H1 (cell line): ENCODE measurements around the gene C6orf52. TPM values are rescaled to one million over a fixed set of nuclear protein-coding genes. Genes with fewer than 3 reads are reported as not detected.

Source experiments
- CTCF ChIA-PET: fragments of 300-600 bp; sonication (Branson Sonifier 250); formaldehyde crosslinking; loops from one replicate; lab custom pipeline; 2021; ENCODE audit not compliant: partially characterized antibody; lab: Charles Lee
- POLR2A ChIA-PET: fragments of 300-600 bp; sonication (Branson Sonifier 250); formaldehyde crosslinking; loops from one replicate; lab custom pipeline; 2021; ENCODE audit warnings: inconsistent platforms; ENCODE audit not compliant: partially characterized antibody; lab: Charles Lee
- DNase-seq, 2 experiments: peaks; one replicate each; pipeline versions ENCODE4 v3.0.0 to v3.0.0-alpha.2; 2010 to 2022; ENCODE audit warnings: low spot score in 2 of 2, low read depth in 1 of 2, mixed read lengths in 1 of 2
- FAIRE-seq: peaks from 2 replicates; lab custom pipeline; 2011; peaks lifted over from hg19 to GRCh38; lab: Jason Lieb, UNC
- H2AFZ ChIP-seq: 2 replicates; pipeline ENCODE4 v1.8.1; 2012; ENCODE audit warnings: low read length, inconsistent platforms
- H2AK5ac ChIP-seq: 2 replicates; pipeline ENCODE4 v1.6.1; 2013; ENCODE audit warnings: low read depth, low read length
- H2BK120ac ChIP-seq: replicated peaks from 2 replicates; pipeline ENCODE3; 2013; ENCODE audit warnings: low read depth, low read length, inconsistent platforms
- H2BK12ac ChIP-seq: 2 replicates; pipeline ENCODE4 v1.6.1; 2013; ENCODE audit warnings: low read depth, low read length
- H2BK15ac ChIP-seq: 2 replicates; pipeline ENCODE4 v1.6.1; 2013; ENCODE audit warnings: low read length
- H2BK20ac ChIP-seq: 2 replicates; pipeline ENCODE4 v1.6.1; 2013; ENCODE audit warnings: low read length
- H2BK5ac ChIP-seq: 2 replicates; pipeline ENCODE4 v1.6.1; 2013; ENCODE audit warnings: low read depth, low read length
- H3K14ac ChIP-seq: 2 replicates; pipeline ENCODE4 v1.6.1; 2013; ENCODE audit warnings: inconsistent platforms; ENCODE audit not compliant: insufficient read length
- H3K18ac ChIP-seq: 2 replicates; pipeline ENCODE4 v1.6.1; 2013; ENCODE audit warnings: low read length; ENCODE audit errors: extremely low read depth
- H3K23ac ChIP-seq: 2 replicates; pipeline ENCODE4 v1.6.1; 2013; ENCODE audit warnings: inconsistent platforms; ENCODE audit not compliant: insufficient read length
- H3K23me2 ChIP-seq: 2 replicates; pipeline ENCODE4 v1.6.1; 2013; ENCODE audit warnings: low read depth, low read length
- H3K27ac ChIP-seq: 2 replicates; pipeline ENCODE4 v1.6.1; 2011; ENCODE audit warnings: low read depth, low read length, inconsistent platforms
- H3K27me3 ChIP-seq, 4 experiments: replicated peaks in 1 of 4; 1 replicate in 1 of 4; 2 replicates in 3 of 4; pipeline versions ENCODE4 v1.6.1 to v1.8.1; 2011 to 2013; ENCODE audit warnings: low read length in 3 of 4, mild to moderate bottlenecking in 3 of 4, inconsistent platforms in 2 of 4, mixed read lengths in 2 of 4, moderate library complexity in 1 of 4; ENCODE audit not compliant: control insufficient read depth in 3 of 4, insufficient read depth in 3 of 4; ENCODE audit errors: extremely low read depth in 1 of 4
- H3K36me3 ChIP-seq, 4 experiments: 2 replicates each; pipeline versions ENCODE4 v1.6.1 to v1.8.1; 2011 to 2013; ENCODE audit warnings: mild to moderate bottlenecking in 4 of 4, low read length in 3 of 4, moderate library complexity in 2 of 4, control low read depth in 1 of 4, inconsistent platforms in 1 of 4; ENCODE audit not compliant: insufficient read depth in 4 of 4, control insufficient read depth in 2 of 4
- H3K4ac ChIP-seq: replicated peaks from 2 replicates; pipeline ENCODE3; 2013; ENCODE audit warnings: low read length, low read depth, mixed read lengths, inconsistent platforms; ENCODE audit not compliant: insufficient read length
- H3K4me1 ChIP-seq, 4 experiments: replicated peaks in 1 of 4; 1 replicate in 1 of 4; 2 replicates in 3 of 4; pipeline versions ENCODE4 v1.6.1 to v1.8.1; 2011 to 2013; ENCODE audit warnings: low read length in 3 of 4, inconsistent platforms in 2 of 4, mixed read lengths in 1 of 4; ENCODE audit not compliant: insufficient read depth in 4 of 4, control insufficient read depth in 3 of 4
- H3K4me2 ChIP-seq, 2 experiments: 2 replicates each; pipeline versions ENCODE4 v1.6.1 to v1.8.1; 2011 to 2013; ENCODE audit warnings: low read depth in 2 of 2, low read length in 2 of 2, control low read depth in 1 of 2, inconsistent platforms in 1 of 2, mild to moderate bottlenecking in 1 of 2; ENCODE audit not compliant: insufficient read depth in 1 of 2
- H3K4me3 ChIP-seq, 4 experiments: fragments of 200-600, 300-600 bp in 1 of 4; sonication (generic), shearing (Covaris generic), sonication (Bioruptor Twin) in 1 of 4; 2 replicates each; pipeline versions ENCODE4 v1.5.1 to v1.8.1; 2011 to 2016; ENCODE audit warnings: low read length in 4 of 4, low read depth in 3 of 4, control low read depth in 2 of 4, inconsistent platforms in 2 of 4, mild to moderate bottlenecking in 2 of 4, mixed read lengths in 1 of 4, moderate library complexity in 1 of 4; ENCODE audit not compliant: insufficient read depth in 2 of 4; ENCODE audit errors: extremely low read depth in 1 of 4
- H3K56ac ChIP-seq: replicated peaks from 2 replicates; pipeline ENCODE3; 2013; ENCODE audit warnings: low read depth, mild to moderate bottlenecking, mixed read lengths, low read length, inconsistent platforms; ENCODE audit not compliant: insufficient read length
- H3K79me1 ChIP-seq: 2 replicates; pipeline ENCODE4 v1.6.1; 2013; ENCODE audit warnings: low read depth, low read length, control low read depth
- H3K79me2 ChIP-seq, 2 experiments: 2 replicates each; pipeline versions ENCODE4 v1.6.1 to v1.8.1; 2012 to 2013; ENCODE audit warnings: low read length in 2 of 2, mild to moderate bottlenecking in 2 of 2, inconsistent platforms in 1 of 2; ENCODE audit not compliant: insufficient read depth in 2 of 2, control insufficient read depth in 1 of 2
- H3K9ac ChIP-seq, 4 experiments: replicated peaks in 1 of 4; 1 replicate in 1 of 4; 2 replicates in 3 of 4; pipeline versions ENCODE4 v1.6.1 to v1.8.1; 2011 to 2013; ENCODE audit warnings: low read depth in 3 of 4, low read length in 3 of 4, control low read depth in 2 of 4, mild to moderate bottlenecking in 2 of 4, moderate library complexity in 2 of 4, inconsistent platforms in 1 of 4; ENCODE audit errors: extremely low read depth in 1 of 4
- H3K9me3 ChIP-seq, 2 experiments: 2 replicates each; pipeline versions ENCODE4 v1.6.1 to v1.8.1; 2012 to 2013; ENCODE audit warnings: mild to moderate bottlenecking in 2 of 2, moderate library complexity in 2 of 2, control low read depth in 1 of 2, inconsistent platforms in 1 of 2, low read depth in 1 of 2, low read length in 1 of 2, mixed read lengths in 1 of 2; ENCODE audit not compliant: insufficient read depth in 2 of 2
- H4K20me1 ChIP-seq, 2 experiments: replicated peaks in 1 of 2; 2 replicates each; pipeline versions ENCODE3 to v1.8.1; 2011 to 2013; ENCODE audit warnings: inconsistent platforms in 2 of 2, low read length in 2 of 2, mild to moderate bottlenecking in 1 of 2; ENCODE audit not compliant: insufficient read depth in 2 of 2, control insufficient read depth in 1 of 2
- H4K5ac ChIP-seq: 2 replicates; pipeline ENCODE4 v1.6.1; 2013; ENCODE audit warnings: low read length, low read depth, mixed read lengths, inconsistent platforms; ENCODE audit not compliant: insufficient read length
- H4K8ac ChIP-seq: 2 replicates; pipeline ENCODE4 v1.8.0; 2013; ENCODE audit warnings: mild to moderate bottlenecking, moderate library complexity, low read length, inconsistent platforms; ENCODE audit not compliant: insufficient read depth; ENCODE audit errors: extremely low read depth
- H4K91ac ChIP-seq: replicated peaks from 2 replicates; pipeline ENCODE3; 2013; ENCODE audit warnings: low read length, mixed read lengths, inconsistent platforms; ENCODE audit not compliant: insufficient read length
- ASH2L ChIP-seq: fragments of 200-600, 300-600 bp; sonication (generic); IDR thresholded peaks from one replicate; pipeline ENCODE4 v1.7.1; 2017; ENCODE audit warnings: low read length
- CHD1 ChIP-seq: IDR thresholded peaks from 2 replicates; pipeline ENCODE4 v1.6.1; 2012; ENCODE audit warnings: low read depth, low read length, improper control_type of control experiment
- GABPA ChIP-seq: IDR thresholded peaks from 2 replicates; pipeline ENCODE4 v1.6.1; 2011; ENCODE audit warnings: mild to moderate bottlenecking, low read length, moderate library complexity, borderline replicate concordance; ENCODE audit not compliant: insufficient read depth
- GTF2F1 ChIP-seq: IDR thresholded peaks from 2 replicates; pipeline ENCODE4 v1.6.1; 2012; ENCODE audit warnings: low read depth, low read length, improper control_type of control experiment, borderline replicate concordance
- HDAC2 ChIP-seq, 2 experiments: fragments of 300-600 bp in 1 of 2; sonication (generic) in 1 of 2; IDR thresholded peaks; 2 replicates each; pipeline ENCODE4 v1.6.1; 2011 to 2012; ENCODE audit warnings: low read depth in 2 of 2, low read length in 2 of 2, mild to moderate bottlenecking in 2 of 2, moderate library complexity in 2 of 2, borderline replicate concordance in 1 of 2, inconsistent platforms in 1 of 2
- KDM5A ChIP-seq: fragments of 200-600 bp; IDR thresholded peaks from 2 replicates; pipeline ENCODE4 v1.7.1; 2012; ENCODE audit warnings: mild to moderate bottlenecking, low read length, inconsistent platforms, mixed read lengths
- NRF1 ChIP-seq: IDR thresholded peaks from 2 replicates; pipeline ENCODE4 v1.6.1; 2011; ENCODE audit warnings: mild to moderate bottlenecking, low read depth, low read length, improper control_type of control experiment
- RAD21 ChIP-seq, 2 experiments: IDR thresholded peaks in 1 of 2; conservative IDR thresholded peaks in 1 of 2; 2 replicates each; pipeline ENCODE4 v1.6.1; 2011; ENCODE audit warnings: low read depth in 2 of 2, low read length in 2 of 2, improper control_type of control experiment in 1 of 2, inconsistent platforms in 1 of 2, mild to moderate bottlenecking in 1 of 2, moderate library complexity in 1 of 2
- RXRA ChIP-seq: IDR thresholded peaks from 2 replicates; pipeline ENCODE4 v1.6.1; 2011; ENCODE audit warnings: low read depth, mild to moderate bottlenecking, low read length, moderate library complexity; ENCODE audit not compliant: insufficient read depth
- SAP30 ChIP-seq: fragments of 300-600 bp; sonication (generic); IDR thresholded peaks from 2 replicates; pipeline ENCODE4 v1.7.1; 2012; ENCODE audit warnings: low read length, moderate library complexity, mild to moderate bottlenecking, inconsistent platforms; ENCODE audit not compliant: insufficient read depth, insufficient replicate concordance
- SIX5 ChIP-seq: IDR thresholded peaks from 2 replicates; pipeline ENCODE4 v1.6.1; 2011; ENCODE audit warnings: mild to moderate bottlenecking, low read depth, low read length
- SRF ChIP-seq: IDR thresholded peaks from 2 replicates; pipeline ENCODE4 v1.6.1; 2011; ENCODE audit warnings: mild to moderate bottlenecking, low read depth, low read length, moderate library complexity
- WGBS, 2 experiments: shearing (Covaris generic) in 1 of 2; methylation state at CpG; one replicate each; pipeline versions ENCODE4 v1.1.6 to v1.1.7; 2013 to 2015; ENCODE audit warnings: low lambda C conversion rate in 2 of 2, mixed read lengths in 2 of 2, inconsistent platforms in 1 of 2, low coverage in 1 of 2, missing lambda C conversion rate in 1 of 2; ENCODE audit not compliant: insufficient replicate concordance in 2 of 2, insufficient coverage in 1 of 2, insufficient read length in 1 of 2; ENCODE audit errors: extremely low coverage in 1 of 2, missing lambda C conversion rate in 1 of 2; 5-methylcytosine and 5-hydroxymethylcytosine counted together
- polyA plus RNA-seq, 7 experiments: library from polyadenylated mRNA; depleted of rRNA in 3 of 7; stranded (reverse) in 5 of 7; unstranded in 2 of 7; fragments of >200 nt in 5 of 7; fragments of 200-250 nt in 2 of 7; gene quantifications; 1 replicate in 5 of 7; 2 replicates in 1 of 7; 4 replicates in 1 of 7; pipeline versions ENCODE4 v1.2.1 to v1.2.3, GENCODE V29; 2011 to 2013; ENCODE audit warnings: missing spikeins in 2 of 7, mixed read lengths in 2 of 7
- total RNA-seq: library from RNA; stranded (reverse); fragmentation: NEBNext Ultra II Directional; extraction: Animal tissue kit (Norgen Biotek cat#: 25700); gene quantifications from 2 replicates; pipeline ENCODE4 v1.2.1, GENCODE V29; 2021

The C6orf52 gene
- total and polyA plus RNA-seq, 2 of the 8 experiments (the other 6 are each of a cell fraction or from before 2014, with no cell fraction given), result 1.5 to 3.1 TPM

GRCh38 chr6:10621847-10622246 lies 72.6 kb downstream of the C6orf52 start:
- no peak for FAIRE-seq
- H4K20me1 ChIP-seq, result no peaks in the 10 kb centered on the region
- TF ChIP-seq SRF (no peak), KDM5A (no peak), HDAC2 (IDR thresholded peaks at IDR 0.05; ENCODE audit: borderline replicate concordance in 1 of 2, low read depth in 2 of 2, low read length in 2 of 2) (no peak), GTF2F1 (no peak), NRF1 (no peak), CHD1 (no peak), GABPA (no peak), RAD21 (IDR thresholded peaks at IDR 0.05 in 1 of 2, conservative IDR thresholded peaks at IDR 0.05 in 1 of 2; ENCODE audit: low read depth in 2 of 2, low read length in 2 of 2) (peak; percentile 54 to 61), SIX5 (no peak), SAP30 (no peak), RXRA (no peak), ASH2L (no peak)

More at GRCh38 chr6:10621847-10622246, 72.6 kb downstream of the C6orf52 start:
- no peaks in the 10 kb centered on the region for H3K23me2 ChIP-seq
- no peak overlapping the region for H3K9ac ChIP-seq
- H3K36me3 ChIP-seq, result peaks cover 6 to 60% (median 40%) of the 10 kb centered on the region in 4 experiments; a peak in 6 of 8 replicates
- H3K4ac ChIP-seq, result no peak overlapping the region
- no peak overlapping the region for H2BK12ac ChIP-seq
- H3K9me3 ChIP-seq, result no peaks in the 10 kb centered on the region
- no peak overlapping the region for H3K14ac ChIP-seq
- H2BK20ac ChIP-seq, result no peak overlapping the region
- no peak overlapping the region for H2AK5ac ChIP-seq
- H3K4me3 ChIP-seq, result no peak overlapping the region
- no peak overlapping the region for H3K23ac ChIP-seq
- no peaks in the 10 kb centered on the region for H3K4me1 ChIP-seq
- no peak overlapping the region for H2BK5ac ChIP-seq
- no peak overlapping the region for H2AFZ ChIP-seq
- H2BK15ac ChIP-seq, result no peak overlapping the region
- H3K18ac ChIP-seq, result no peak overlapping the region
- peaks cover 0 to 29% of the 10 kb centered on the region in 2 experiments; a peak in 3 of 4 replicates for H3K79me2 ChIP-seq
- 88% methylated on average over 4 of the region's 4 CpGs; no CpG with 5 or more reads in 1 of the 2 experiments for WGBS, 2 experiments
- H4K5ac ChIP-seq, result no peak overlapping the region
- no peak overlapping the region for H3K56ac ChIP-seq
- H3K27ac ChIP-seq, result no peak overlapping the region
- no peaks in the 10 kb centered on the region for H3K27me3 ChIP-seq
- no peak overlapping the region for H4K8ac ChIP-seq
- H2BK120ac ChIP-seq, result no peak overlapping the region
- CTCF ChIA-PET, result interaction anchor here (0.6 to 1.8 kb wide), 15 partner anchors 9 to 143 kb away, joined by 3 to 13 read pairs (median 4); no protein-coding TSS in a partner anchor
- H4K91ac ChIP-seq, result no peak overlapping the region
- H3K79me1 ChIP-seq, result peaks cover 4% of the 10 kb centered on the region; the same call in 1 of the 2 replicates
- no peak for DNase-seq
- H3K4me2 ChIP-seq, result no peak overlapping the region
- POLR2A ChIA-PET, result interaction anchor here (0.6 to 1.2 kb wide), 6 partner anchors 9 to 130 kb away, joined by 3 to 5 read pairs (median 4); no protein-coding TSS in a partner anchor
